ENCODE data around the gene ZNF507. TPM values are rescaled to one million over a fixed set of nuclear protein-coding genes. Genes with fewer than 3 reads are reported as not detected.
A peak's percentile ranks its signal among the peaks of the same experiment; 100 is the strongest.

Gene ZNF507
- total RNA-seq, 1 experiment from 2014 or later: 31.1 TPM

GRCh38 chr19:32307591-32307990, 37.8 kb upstream of the ZNF507 start:
- no peaks in the 10 kb centered on the region for H4K20me1 ChIP-seq (ENCODE audit: control insufficient read depth, insufficient read depth, insufficient read length)
- TF ChIP-seq CTCF (conservative IDR thresholded peaks at IDR 0.05): no peak
- Mint-ChIP-seq H3K4me3 (no peak overlapping the region), H3K27me3 (ENCODE audit: low read depth) (peaks cover 1% of the 10 kb centered on the region), H3K9me3 (peaks cover 8 to 9% of the 10 kb centered on the region in 2 experiments), H3K4me1 (peaks cover 25 to 27% of the 10 kb centered on the region in 2 experiments), H3K36me3 (ENCODE audit: insufficient read depth in 1 of 3, low read depth in 3 of 3) (peaks cover 0 to 7% (median 3%) of the 10 kb centered on the region in 3 experiments; a peak in 5 of 7 replicates), H3K27ac (peak overlapping the region; percentile 24 to 79 (median 72); a peak in 3 of 7 replicates)
- H3K23me2 ChIP-seq (ENCODE audit: insufficient read length, low read depth, low read length, poor library complexity, severe bottlenecking): no peaks in the 10 kb centered on the region
- H3K4me1 ChIP-seq (ENCODE audit: insufficient read depth, low read length): peaks cover 3% of the 10 kb centered on the region; the same call in 1 of the 2 replicates
- no peak overlapping the region for H3K27ac ChIP-seq (ENCODE audit: insufficient read length, low read depth, low read length)
- H3K9ac ChIP-seq (ENCODE audit: extremely low read depth, insufficient read length, low read length): no peak overlapping the region
- no peak overlapping the region for H2BK20ac ChIP-seq (ENCODE audit: low read depth, low read length, poor library complexity, severe bottlenecking)
- H2BK15ac ChIP-seq (ENCODE audit: low read depth, low read length): no peak overlapping the region
- no peak overlapping the region for H3K4me2 ChIP-seq (ENCODE audit: insufficient read depth, insufficient read length, low read length)
- no peak overlapping the region for H3K14ac ChIP-seq (ENCODE audit: insufficient read depth, low read length)
- no peak overlapping the region for H3K56ac ChIP-seq (ENCODE audit: insufficient read length, low read depth, low read length)
- H3K4ac ChIP-seq (ENCODE audit: low read depth, low read length): no peak overlapping the region
- H2BK5ac ChIP-seq (ENCODE audit: insufficient read length, low read length): no peak overlapping the region
- H2BK120ac ChIP-seq (ENCODE audit: low read depth, low read length, poor library complexity, severe bottlenecking): no peak overlapping the region
- no peaks in the 10 kb centered on the region for H3K79me2 ChIP-seq (ENCODE audit: insufficient read depth, low read length)
- DNase-seq: no peak
- no peaks in the 10 kb centered on the region for H3K9me3 ChIP-seq (ENCODE audit: control insufficient read depth, low read depth, low read length)
- H3K23ac ChIP-seq (ENCODE audit: insufficient read length, low read depth, low read length): no peak overlapping the region
- no peak overlapping the region for H2AK5ac ChIP-seq (ENCODE audit: insufficient read length, low read length)
- no peak overlapping the region for H2AFZ ChIP-seq (ENCODE audit: low read length)
- no peak overlapping the region for H4K91ac ChIP-seq (ENCODE audit: insufficient read length, low read depth, low read length)
- no CpG with 5 or more reads among the region's 5 CpGs for WGBS (ENCODE audit: extremely low coverage, insufficient read length, low lambda C conversion rate)
- H4K5ac ChIP-seq (ENCODE audit: insufficient read length, low read depth, low read length): no peak overlapping the region
- no peak overlapping the region for H2BK12ac ChIP-seq (ENCODE audit: insufficient read length, low read depth, low read length)
- no peaks in the 10 kb centered on the region for H3K27me3 ChIP-seq (ENCODE audit: insufficient read depth, low read length)
- no peaks in the 10 kb centered on the region for H3K79me1 ChIP-seq (ENCODE audit: insufficient read depth, low read depth, low read length, poor library complexity, severe bottlenecking)
- H3K18ac ChIP-seq (ENCODE audit: insufficient read length, low read depth, low read length): no peak overlapping the region
- H3T11ph ChIP-seq (ENCODE audit: low read length): no peak overlapping the region
- H4K8ac ChIP-seq (replicated peaks; ENCODE audit: insufficient read length, low read depth, low read length): no peak overlapping the region

Data from H9 (cell line).